Nephron (organoid): Measurements from ENCODE around the gene SNX32.

Experiments used
- H3K27ac Mint-ChIP-seq, 3 experiments: 2 replicates each; pipeline ENCODE4 v1.8.0; 2020; ENCODE audit warnings: mixed read lengths in 3 of 3, mild to moderate bottlenecking in 2 of 3, moderate library complexity in 1 of 3
- H3K27me3 Mint-ChIP-seq: 2 replicates; pipeline ENCODE4 v1.8.0; 2021; ENCODE audit warnings: low read depth, mild to moderate bottlenecking, moderate library complexity, mixed read lengths
- H3K36me3 Mint-ChIP-seq: 2 replicates; pipeline ENCODE4 v1.8.0; 2020; ENCODE audit warnings: low read depth, mixed read lengths
- H3K4me1 Mint-ChIP-seq: 2 replicates; pipeline ENCODE4 v1.8.0; 2020; ENCODE audit warnings: mixed read lengths
- H3K4me3 Mint-ChIP-seq, 3 experiments: 2 replicates each; pipeline ENCODE4 v1.8.0; 2020; ENCODE audit warnings: mild to moderate bottlenecking in 3 of 3, mixed read lengths in 3 of 3, moderate library complexity in 2 of 3
- H3K9me3 Mint-ChIP-seq: 2 replicates; pipeline ENCODE4 v1.8.0; 2020; ENCODE audit warnings: mixed read lengths
- TF ChIP-seq, protein P1 (sequence below), 3 experiments: fragments of 200-600 bp; sonication (generic); IDR thresholded peaks; one replicate each; pipeline ENCODE4 v1.5.0; 2021; ENCODE audit warnings: antibody characterized with exemption in 3 of 3; ENCODE audit not compliant: unreplicated experiment in 3 of 3

The SNX32 gene

GRCh38 chr11:65884716-65885092 lies 50.9 kb downstream of the SNX32 start:
- peak overlapping the region; percentile 61 to 79 (median 66) for H3K4me3 Mint-ChIP-seq
- TF ChIP-seq, protein P1, sequence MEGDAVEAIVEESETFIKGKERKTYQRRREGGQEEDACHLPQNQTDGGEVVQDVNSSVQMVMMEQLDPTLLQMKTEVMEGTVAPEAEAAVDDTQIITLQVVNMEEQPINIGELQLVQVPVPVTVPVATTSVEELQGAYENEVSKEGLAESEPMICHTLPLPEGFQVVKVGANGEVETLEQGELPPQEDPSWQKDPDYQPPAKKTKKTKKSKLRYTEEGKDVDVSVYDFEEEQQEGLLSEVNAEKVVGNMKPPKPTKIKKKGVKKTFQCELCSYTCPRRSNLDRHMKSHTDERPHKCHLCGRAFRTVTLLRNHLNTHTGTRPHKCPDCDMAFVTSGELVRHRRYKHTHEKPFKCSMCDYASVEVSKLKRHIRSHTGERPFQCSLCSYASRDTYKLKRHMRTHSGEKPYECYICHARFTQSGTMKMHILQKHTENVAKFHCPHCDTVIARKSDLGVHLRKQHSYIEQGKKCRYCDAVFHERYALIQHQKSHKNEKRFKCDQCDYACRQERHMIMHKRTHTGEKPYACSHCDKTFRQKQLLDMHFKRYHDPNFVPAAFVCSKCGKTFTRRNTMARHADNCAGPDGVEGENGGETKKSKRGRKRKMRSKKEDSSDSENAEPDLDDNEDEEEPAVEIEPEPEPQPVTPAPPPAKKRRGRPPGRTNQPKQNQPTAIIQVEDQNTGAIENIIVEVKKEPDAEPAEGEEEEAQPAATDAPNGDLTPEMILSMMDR (IDR thresholded peaks at IDR 0.05; ENCODE audit: unreplicated experiment in 3 of 3) = peak; percentile 98 to 99 (median 98)
- peaks cover 24% of the 10 kb centered on the region for H3K4me1 Mint-ChIP-seq
- H3K36me3 Mint-ChIP-seq = peaks cover 25% of the 10 kb centered on the region
- H3K27me3 Mint-ChIP-seq = no peaks in the 10 kb centered on the region
- peak overlapping the region in 1 of 3 experiments; percentile 60 for H3K27ac Mint-ChIP-seq
- H3K9me3 Mint-ChIP-seq = no peaks in the 10 kb centered on the region

DNA sequence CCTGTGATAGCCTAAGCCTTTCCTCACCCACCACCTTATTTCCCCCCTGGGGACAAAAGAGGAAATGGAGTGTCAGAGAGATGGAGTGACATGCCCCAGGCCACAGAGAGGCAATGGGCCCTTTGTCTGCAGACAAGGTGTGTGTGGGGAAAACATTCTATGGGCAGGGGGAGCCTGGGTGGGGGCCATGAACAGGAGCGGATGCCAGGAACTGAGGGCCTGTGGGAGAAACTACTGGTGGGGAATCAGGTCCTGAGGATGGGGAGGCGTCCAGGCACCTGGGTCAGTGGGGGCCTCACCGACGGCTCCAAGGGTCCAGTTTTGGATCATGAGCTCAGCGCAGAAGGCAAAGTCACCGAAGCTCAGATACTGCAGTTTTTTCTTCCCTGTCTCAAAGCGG lies 51.5 kb downstream of the SNX32 start:
- peaks cover 25% of the 10 kb centered on the region for H3K36me3 Mint-ChIP-seq
- no peaks in the 10 kb centered on the region for H3K27me3 Mint-ChIP-seq

DNA sequence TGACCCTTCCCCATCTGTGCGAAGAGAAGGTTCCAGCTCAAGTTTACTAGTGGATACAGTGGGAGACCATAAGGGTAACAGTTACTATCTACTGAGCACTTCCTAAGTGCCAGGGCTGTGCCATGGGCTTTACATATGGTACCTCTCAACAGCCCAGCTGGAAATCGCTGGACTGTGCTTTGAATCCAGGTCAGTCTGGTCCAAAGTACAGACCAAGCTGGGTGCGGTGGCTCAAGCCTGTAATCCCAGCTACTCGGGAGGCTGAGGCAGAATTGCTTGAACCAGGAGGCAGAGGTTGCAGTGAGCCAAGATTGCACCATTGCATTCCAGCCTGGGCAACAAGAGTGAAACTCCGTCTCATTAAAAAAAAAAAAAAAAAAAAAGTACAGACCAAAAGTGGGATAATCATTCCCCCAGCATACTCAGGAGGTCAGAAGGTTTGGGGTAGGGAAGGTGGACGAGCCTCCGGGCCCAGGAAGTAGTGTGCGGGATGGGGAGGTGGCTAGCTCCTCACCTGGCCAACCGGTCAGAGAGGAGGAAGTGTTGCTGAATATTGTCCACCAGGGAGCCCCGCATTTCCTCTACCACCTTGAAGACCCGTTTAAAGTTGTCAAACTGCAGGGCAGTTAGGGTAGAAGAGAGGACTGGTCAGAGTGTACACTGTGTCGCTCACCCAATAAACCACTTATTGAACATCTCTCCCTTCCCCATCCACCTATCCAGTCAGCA lies 52.2 kb downstream of the SNX32 start:
- Mint-ChIP-seq H3K9me3 (no peaks in the 10 kb centered on the region), H3K4me1 (peaks cover 31% of the 10 kb centered on the region), H3K36me3 (peaks cover 25% of the 10 kb centered on the region), H3K4me3 (peak overlapping the region; percentile 88 to 92 (median 90)), H3K27ac (no peak overlapping the region), H3K27me3 (no peaks in the 10 kb centered on the region)
- TF ChIP-seq, protein P1 (IDR thresholded peaks at IDR 0.05; ENCODE audit: unreplicated experiment in 3 of 3) = no peak

More for the DNA sequence above, 51.5 kb downstream of the SNX32 start:
- H3K9me3 Mint-ChIP-seq = no peaks in the 10 kb centered on the region
- TF ChIP-seq, protein P1 (IDR thresholded peaks at IDR 0.05; ENCODE audit: unreplicated experiment in 3 of 3) = no peak
- H3K4me3 Mint-ChIP-seq = no peak overlapping the region
- H3K4me1 Mint-ChIP-seq = peaks cover 29% of the 10 kb centered on the region
- H3K27ac Mint-ChIP-seq = no peak overlapping the region

- TF ChIP-seq, protein P1 (IDR thresholded peaks at IDR 0.05; ENCODE audit: unreplicated experiment in 3 of 3) = no peak
- peaks cover under 1% of the 10 kb centered on the region for H3K27me3 Mint-ChIP-seq
- H3K36me3 Mint-ChIP-seq = peaks cover 25% of the 10 kb centered on the region
Measured at GRCh38 chr11:65886826-65887722, 53.3 kb downstream of the SNX32 start.

GRCh38 chr11:65887723-65888162 lies 54.0 kb downstream of the SNX32 start:
- TF ChIP-seq, protein P1 (IDR thresholded peaks at IDR 0.05; ENCODE audit: unreplicated experiment in 3 of 3) = no peak
- H3K27me3 Mint-ChIP-seq = peaks cover 5% of the 10 kb centered on the region
- H3K27ac Mint-ChIP-seq = peak overlapping the region; percentile 92 to 98 (median 97)
- H3K9me3 Mint-ChIP-seq = no peaks in the 10 kb centered on the region
- peaks cover 21% of the 10 kb centered on the region for H3K36me3 Mint-ChIP-seq
- peaks cover 41% of the 10 kb centered on the region for H3K4me1 Mint-ChIP-seq
- H3K4me3 Mint-ChIP-seq = peak overlapping the region; percentile 88 to 92 (median 90)

More at GRCh38 chr11:65886826-65887722, 53.3 kb downstream of the SNX32 start:
- Mint-ChIP-seq H3K4me1 (peaks cover 34% of the 10 kb centered on the region), H3K9me3 (no peaks in the 10 kb centered on the region), H3K27ac (peak overlapping the region; percentile 92 to 98 (median 97)), H3K4me3 (peak overlapping the region; percentile 88 to 92 (median 90))
